Measurements from ENCODE around the gene NXPH2.
"Not testable (repeated sequence)": the region's sequence is repeated elsewhere in the genome, so short reads cannot be mapped to it uniquely, and the experiment has no call there.

Gene NXPH2

GRCh38 chr2:138707392-138708074 lies 72.7 kb downstream of the NXPH2 start:
- no peak for DNase-seq

- no peak for DNase-seq
These were observed 76.9 kb downstream of the NXPH2 start for GRCh38 chr2:138703242-138703641.

DNA sequence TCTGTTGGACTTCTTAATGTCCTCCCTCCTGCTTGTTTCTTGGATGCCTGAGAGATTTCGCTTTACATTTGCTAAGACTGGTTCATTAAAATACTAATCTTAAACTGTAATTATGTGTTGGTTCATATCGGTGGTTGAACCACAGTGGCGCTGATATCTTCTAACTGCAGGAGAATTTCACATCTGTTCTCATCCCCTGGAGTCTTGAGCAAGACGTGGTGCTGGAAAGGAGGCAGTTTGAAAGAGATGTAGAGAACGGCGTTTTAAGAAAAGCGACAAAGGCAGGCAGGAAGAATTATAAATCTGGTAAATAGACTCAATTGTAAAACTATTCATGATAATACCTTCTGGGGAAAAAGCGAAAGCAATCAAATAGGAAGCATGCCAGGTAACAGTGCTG lies 79.5 kb downstream of the NXPH2 start:
- no peak for DNase-seq

DNA sequence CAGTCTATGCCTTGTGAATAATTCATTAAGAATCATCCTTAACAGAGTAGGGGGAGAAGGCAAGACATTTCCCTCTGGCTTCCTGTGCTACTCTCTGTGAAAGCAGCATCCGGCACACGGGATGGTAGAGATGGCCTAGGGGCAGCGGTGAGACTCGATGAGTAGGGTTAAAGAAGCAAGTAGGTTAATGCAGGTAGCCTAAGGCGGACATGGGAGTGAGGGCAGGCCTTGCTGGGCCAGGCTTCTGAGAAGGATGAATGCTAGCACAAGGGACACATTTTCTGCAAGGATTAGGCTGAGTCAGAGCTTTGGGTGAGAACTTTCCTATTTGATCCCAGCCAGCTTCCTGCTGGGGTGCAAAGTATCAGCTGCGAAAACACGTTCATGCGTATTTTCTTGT lies 80.8 kb downstream of the NXPH2 start:
- DNase-seq: no peak

DNA sequence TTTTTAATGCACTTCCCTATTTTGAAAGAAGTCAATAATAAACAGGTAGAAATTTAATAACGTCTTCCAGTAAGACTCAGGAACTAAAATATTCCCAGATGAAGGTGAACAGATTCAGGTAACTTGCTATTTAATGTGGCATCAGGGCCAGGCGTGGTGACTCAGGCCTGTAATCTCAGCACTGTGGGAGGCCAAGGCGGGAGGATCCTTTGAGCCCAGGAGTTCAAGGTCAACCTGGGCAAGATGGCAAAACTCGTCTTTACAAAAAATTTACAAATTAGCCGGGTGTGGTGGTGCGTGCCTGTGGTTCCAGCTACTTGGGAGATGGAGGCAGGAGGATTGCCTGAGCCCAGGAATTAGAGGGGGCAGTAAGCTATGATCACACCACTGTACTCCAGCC lies 81.8 kb downstream of the NXPH2 start:
- no peak for DNase-seq

GRCh38 chr2:138691667-138692066 lies 88.5 kb downstream of the NXPH2 start:
- DNase-seq: no peak

DNA sequence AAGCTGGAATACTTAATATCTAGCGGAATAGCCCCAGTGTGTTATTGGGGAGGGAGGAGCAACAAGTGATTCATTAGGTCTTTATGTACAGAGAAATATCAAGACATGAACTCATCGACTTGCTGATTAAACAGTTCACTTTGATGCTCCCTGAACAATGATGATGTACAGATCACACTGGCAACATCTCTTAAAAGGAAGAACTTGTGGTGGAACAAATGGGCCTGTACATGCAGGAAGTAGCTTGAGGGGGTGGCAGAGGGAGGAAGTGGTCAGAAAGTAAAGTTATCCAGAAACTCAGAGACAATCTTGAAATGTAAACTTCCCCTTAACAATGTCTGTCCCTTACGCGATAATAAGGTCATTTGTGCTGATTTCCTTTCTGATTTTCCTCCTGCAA lies 90.5 kb downstream of the NXPH2 start:
- no peak for DNase-seq

GRCh38 chr2:138682163-138682562 lies 98.0 kb downstream of the NXPH2 start:
- no peak for DNase-seq

DNA sequence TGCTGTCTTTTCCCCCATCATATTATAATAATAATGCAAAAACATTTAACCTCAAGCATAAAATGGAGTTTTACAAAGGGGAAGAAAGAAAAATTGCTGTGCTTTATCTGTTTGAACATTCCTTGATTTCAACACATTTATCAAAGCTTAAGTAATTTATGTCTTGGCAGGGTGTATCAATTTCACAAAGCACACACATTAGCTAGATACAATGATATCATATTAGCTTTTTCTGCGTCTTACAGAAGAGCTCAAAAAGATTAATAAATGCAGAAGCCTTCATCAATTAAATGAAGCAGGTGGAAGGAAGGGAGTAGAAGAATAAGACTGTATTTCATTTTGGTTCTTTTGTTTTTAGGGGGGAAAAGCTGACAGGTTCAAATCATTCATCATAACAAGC lies 103.0 kb downstream of the NXPH2 start:
- DNase-seq: no peak

GRCh38 chr2:138676619-138677021 lies 103.6 kb downstream of the NXPH2 start:
- DNase-seq: no peak

DNA sequence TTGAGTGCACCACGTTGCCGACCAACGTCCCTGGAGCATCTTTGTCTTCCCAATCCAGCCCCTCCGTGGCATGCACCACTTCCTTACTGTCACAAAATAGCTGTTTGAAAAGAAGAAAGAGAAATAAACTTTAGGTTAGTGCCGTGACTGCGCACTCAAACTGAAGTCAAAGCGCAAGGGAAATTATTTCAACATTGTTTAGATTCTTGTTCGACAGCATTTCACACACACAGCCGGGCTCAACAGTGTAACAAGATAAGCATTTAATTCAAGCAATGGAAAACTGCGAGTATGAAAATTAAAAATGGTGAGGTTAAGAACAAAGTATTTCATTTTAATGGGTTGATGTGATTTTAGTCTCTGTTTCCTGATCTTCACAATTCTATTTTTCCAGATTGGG lies 108.6 kb downstream of the NXPH2 start:
- DNase-seq: no peak

- DNase-seq: no peak
These were observed 109.5 kb downstream of the NXPH2 start for GRCh38 chr2:138670734-138671133.

GRCh38 chr2:138665937-138666336 lies 114.3 kb downstream of the NXPH2 start:
- DNase-seq: no peak

GRCh38 chr2:138658187-138658894 lies 121.8 kb downstream of the NXPH2 start:
- no peak for DNase-seq

GRCh38 chr2:138654146-138654545 lies 126.0 kb downstream of the NXPH2 start:
- no peak for DNase-seq

GRCh38 chr2:138652378-138652777 lies 127.8 kb downstream of the NXPH2 start:
- no peak for DNase-seq

GRCh38 chr2:138649571-138649970 lies 130.6 kb downstream of the NXPH2 start:
- no peak for DNase-seq

DNA sequence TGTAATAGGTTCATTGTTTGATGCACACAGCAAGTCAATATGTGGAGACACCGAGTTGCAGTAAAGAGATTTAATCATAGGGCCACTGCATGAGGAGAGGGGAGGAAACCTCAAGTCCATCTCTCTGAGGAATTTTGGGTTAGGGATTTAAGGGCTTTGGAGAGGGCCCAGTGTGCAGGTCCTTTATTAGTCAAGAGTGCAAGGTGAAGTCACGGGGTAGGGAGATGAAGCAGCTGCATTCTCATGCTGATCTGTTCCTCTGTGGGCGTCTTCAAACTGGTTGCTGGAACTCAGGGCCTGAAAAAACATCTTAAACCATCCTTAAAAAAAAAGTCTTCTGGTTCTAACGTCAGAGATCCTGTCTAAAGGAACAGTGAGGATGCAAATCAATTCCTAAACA lies 131.6 kb downstream of the NXPH2 start:
- no peak for DNase-seq

DNA sequence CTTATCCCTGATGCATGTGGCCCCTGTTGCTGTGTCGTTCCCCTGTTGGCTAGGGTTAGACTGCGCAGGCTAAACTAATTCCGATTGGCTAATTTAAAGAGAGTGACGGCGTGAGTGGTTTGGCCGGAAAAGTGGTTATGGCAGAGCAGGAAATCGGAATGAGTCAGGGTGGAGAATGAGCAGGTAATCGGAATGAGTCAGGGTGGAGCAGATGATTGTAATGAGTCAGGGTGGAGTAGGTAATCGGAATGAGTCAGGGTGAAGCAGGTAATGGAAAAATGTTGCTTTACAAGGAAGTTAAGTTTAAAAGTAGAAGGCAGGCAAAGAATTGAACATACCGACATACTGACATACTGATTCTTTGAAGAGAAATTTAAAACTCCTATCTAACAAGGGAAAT lies 135.4 kb downstream of the NXPH2 start:
- DNase-seq: not testable (repeated sequence)

DNA sequence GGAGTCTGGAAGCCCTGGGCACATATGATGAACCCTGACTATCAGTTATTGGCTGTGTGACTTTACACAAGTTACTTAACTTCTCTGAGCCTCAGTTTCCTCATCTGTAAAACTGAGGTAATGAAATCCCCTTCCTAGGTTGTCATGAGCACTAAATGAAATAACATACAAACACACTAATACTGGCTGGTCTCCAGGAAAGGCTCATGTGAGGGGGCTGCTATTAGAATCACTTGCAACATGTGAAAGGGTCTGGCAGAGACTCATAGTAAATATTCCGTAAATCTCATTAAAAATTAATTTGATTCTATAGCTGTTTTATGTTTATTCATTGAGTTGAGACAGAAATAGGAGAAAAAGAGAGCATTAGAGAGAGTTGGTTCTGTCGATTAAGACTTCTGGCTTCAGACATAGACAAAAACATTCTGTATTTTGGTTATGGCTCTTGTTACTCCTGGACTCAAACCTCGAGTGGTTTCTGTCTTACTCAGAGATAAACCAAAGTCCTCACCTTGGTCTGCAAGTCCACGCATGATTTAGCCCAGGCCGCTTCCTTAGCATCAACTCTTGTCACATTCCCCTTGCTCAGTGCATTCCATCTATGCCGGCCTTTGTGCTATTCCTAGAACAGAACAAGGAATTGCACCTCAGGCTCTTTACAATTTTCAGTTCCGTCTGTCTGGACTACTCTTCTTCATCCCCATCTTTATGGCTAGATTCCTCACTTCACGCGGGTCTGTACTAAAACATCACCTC lies 139.1 kb downstream of the NXPH2 start:
- no peak for DNase-seq

DNA sequence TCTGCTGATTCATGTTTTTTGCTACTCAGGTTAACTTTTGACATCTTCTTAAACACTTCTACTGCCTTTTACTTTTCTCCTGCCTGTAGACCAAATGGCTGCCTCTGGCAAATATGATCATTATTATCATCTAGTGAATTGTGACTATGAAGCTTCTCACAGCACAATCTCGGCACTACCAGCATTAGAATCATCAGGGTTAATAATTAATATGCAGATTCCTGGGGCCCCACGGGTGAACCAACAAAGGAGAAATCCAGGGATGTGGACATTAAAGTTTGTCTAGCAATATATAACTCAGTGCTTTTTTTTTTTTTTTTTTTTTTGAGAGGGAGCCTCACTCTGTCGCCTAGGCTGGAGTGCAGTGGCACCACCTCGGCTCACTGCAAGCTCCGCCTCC lies 142.5 kb downstream of the NXPH2 start:
- no peak for DNase-seq

GRCh38 chr2:138637061-138637460 lies 143.1 kb downstream of the NXPH2 start:
- DNase-seq: no peak

DNA sequence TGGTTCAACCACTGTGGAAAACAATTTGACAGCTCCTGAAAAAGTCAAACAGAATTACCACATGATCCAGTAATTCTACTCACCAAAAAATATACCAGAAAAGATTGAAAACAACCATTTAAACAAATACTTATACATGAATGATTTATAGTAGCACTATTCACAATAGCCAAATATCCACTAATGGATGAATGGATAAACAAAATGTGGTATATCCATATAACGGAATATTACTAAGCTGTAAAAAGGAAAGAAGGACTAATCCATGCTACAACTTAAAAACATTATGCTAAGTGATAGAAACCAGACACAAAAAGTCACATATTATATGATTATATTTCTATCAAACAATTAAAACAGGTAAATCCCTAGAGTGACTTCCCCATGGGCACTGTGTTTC lies 147.1 kb downstream of the NXPH2 start:
- DNase-seq: no peak

DNA sequence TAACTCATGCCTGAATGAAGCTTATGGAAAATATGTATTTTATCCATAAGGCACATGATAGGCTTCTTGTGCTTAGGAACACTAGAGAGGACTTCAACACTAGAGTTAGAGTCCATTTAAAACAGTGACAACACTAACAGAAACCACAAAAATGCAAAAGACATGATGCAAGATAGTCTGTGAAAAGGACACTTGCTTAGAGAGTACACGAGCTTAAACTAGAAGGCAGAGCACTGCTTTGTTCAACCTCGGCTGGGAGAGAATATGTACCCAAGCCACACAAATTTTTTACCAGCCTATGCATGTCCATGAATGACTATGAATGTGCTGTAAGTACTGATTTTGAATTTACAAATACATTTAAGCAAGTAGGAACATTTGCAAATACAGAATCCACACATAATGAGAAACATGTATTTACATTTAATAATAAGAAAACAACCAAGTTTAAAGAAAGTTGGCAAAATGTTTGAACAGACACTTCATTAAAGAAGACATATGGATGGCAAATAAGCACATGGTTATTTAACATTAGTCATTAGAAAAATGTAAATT lies 148.0 kb downstream of the NXPH2 start:
- no peak for DNase-seq
